GM19099 (cell line): ENCODE results near the gene SHKBP1.

ENCODE experiments used
- POLR2A ChIP-seq: IDR thresholded peaks from 3 replicates; pipeline ENCODE4 v1.6.1; 2011; ENCODE audit warnings: low read depth; ENCODE audit not compliant: insufficient read length; ENCODE audit errors: extremely low read depth

SHKBP1 gene

DNA sequence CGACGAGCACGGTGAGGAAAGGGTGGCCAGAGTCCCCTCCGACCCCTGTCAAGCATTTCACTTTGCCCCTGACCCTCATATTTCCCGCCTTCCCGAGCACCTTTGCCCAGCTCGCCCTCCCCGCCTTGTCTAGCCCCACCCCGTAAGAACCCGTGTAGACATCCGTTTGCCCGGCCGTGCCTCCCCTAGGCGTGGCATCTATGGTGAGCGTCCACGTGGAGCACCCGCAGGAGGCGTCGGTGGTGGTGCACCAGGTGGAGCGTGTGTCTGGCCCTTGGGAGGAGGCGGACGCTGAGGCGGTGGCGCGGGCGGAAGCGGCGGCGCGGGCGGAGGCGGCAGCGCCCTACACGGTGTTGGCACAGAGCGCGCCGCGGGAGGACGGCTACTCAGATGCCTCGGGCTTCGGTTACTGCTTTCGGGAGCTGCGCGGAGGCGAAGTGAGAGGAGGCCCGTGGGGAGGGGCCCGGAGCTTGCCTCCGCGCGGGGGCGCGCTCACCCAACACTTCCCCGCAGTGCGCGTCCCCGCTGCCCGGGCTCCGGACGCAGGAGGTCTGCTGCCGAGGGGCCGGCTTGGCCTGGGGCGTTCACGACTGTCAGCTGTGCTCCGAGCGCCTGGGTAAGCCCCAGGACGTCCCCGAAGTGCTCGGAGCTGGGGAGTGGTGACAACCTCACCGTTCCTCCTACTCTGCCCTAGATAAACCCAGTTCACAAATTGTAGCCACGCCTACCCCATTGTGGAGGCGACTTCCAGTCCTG is 28.7 kb downstream of the SHKBP1 start:
- TF ChIP-seq POLR2A = peak; percentile 32

DNA sequence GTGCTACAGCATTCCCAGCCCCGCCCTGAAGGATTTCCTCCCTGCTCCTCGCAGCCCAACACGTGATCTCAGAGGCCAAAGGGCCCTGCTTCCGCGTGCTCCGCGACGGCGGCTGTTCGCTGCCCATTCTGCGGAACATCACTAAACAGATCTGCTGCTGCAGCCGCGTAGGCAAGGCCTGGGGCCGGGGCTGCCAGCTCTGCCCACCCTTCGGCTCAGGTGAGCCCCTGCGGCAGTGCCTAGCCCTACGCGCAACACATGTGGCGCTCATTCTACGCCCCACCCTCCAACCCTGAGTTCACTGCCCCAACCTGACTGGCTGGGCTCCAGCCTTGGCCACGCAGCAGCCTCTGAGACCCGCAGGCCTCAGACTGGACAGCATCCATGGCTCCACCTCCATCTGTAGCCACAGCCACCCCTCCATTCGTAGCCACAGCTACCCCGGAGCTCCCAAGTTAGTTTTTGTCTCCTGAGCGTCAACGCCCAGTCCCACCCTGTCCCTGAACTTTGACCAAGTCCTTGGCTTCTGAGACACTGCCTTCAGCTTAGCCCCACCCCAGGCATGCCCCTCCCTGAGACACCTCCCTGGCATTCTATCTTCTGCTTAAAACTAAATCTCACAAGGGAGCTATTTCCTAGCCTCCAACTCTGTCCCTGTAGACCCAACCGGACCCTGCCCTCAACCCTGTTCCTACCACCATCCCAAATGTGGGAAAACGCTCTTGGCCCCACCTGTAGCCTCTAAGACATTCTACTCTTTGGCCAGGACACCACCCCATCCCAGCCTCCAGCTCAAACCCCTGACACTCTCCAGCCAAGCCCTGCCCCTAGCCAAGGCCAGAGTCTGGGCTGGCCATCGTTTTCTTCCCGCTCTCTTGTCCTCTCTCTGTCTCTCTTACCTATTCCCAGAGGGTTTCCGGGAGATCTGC is 30.9 kb downstream of the SHKBP1 start:
- TF ChIP-seq POLR2A = no peak

DNA sequence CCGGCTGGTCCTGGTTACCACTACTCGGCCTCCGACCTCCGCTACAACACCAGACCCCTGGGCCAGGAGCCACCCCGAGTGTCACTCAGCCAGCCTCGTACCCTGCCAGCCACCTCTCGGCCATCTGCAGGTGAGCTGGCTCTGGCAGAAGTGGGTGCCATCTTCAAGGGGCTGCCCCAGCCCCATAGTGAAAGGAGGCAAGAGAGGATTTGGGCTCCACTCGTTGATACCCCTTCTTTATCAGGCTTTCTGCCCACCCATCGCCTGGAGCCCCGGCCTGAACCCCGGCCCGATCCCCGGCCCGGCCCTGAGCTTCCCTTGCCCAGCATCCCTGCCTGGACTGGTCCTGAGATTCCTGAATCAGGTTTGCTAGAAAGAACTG is 31.6 kb downstream of the SHKBP1 start:
- TF ChIP-seq POLR2A = no peak

DNA sequence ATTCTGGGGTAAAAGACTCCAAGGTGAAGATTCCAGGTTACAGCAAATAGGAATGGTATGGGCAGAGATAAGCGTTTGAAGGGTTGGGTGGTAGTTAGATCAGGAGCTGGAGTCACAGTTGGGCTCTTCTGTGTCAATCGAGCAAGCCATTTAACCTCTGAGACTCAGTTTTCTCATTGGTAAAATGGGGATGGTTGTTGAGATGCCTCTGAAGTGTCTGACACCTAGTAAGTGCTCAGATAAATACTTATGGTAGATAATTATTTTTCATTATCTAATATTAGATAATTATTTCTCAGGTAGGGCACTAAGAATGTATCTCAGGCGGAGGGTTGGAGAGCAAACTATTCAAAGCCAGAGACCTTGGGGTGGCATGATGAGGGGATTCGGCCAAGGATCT is 32.3 kb downstream of the SHKBP1 start:
- no peak for TF ChIP-seq POLR2A

DNA sequence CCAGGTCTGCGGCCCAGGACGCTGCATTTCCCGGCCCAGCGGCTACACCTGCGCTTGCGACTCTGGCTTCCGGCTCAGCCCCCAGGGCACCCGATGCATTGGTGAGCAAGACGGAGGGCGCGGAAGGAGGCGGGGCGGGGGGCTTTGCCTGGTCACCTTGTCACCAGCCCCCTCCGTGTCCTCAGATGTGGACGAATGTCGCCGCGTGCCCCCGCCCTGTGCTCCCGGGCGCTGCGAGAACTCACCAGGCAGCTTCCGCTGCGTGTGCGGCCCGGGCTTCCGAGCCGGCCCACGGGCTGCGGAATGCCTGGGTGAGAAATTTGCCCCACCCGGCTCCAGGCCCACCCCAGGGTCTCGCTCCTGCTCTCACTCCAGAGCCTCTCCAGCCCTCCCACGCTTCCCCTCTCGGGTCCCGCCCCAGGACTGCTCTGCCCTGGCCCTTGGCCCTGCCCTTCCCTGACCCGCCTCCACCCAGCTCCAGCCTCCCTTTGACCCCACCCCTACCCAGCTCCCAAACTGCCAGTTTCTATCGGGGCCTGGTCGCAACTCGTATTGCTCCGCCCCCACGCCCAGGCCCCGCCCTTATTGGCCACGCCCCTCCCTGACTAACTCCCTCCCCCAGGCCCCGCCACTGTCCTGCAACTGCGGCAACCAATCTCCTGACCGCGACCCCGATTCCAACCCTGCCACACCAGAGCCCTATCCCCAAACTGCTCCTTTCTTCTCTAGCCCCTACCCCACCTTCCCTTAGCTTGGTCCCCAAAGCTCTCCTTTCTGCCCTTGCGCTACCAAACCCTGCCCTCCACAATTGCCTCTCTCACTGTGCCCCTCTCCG is 33.1 kb downstream of the SHKBP1 start:
- peak; percentile 52 for TF ChIP-seq POLR2A

DNA sequence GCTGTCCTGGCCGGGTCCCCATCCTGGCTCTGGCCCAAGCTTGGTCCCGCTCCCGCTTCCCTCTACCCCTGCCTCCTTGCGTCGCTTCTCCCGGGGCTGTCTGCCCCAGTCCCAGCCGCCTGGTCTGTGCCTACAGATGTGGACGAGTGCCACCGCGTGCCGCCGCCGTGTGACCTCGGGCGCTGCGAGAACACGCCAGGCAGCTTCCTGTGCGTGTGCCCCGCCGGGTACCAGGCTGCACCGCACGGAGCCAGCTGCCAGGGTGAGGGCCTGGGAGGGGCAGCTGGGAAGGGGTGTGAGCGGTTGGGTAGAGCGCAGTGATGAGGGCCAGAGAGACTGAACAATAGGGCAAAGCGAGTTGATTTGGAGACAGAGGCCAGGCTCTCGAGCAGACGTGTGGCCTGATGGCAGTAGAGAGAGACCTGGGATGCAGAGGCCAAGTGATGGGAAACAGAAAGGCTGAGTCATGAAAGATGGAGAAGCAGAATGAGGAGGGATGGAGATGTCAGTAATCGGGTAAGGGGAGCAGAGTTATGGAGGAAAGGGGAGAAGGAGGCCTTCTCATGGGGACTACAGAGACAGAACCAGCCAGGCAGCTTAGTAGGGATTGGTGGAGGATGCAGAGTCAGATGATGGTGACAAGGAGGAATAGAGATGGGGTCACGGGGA is 33.9 kb downstream of the SHKBP1 start:
- no peak for TF ChIP-seq POLR2A

DNA sequence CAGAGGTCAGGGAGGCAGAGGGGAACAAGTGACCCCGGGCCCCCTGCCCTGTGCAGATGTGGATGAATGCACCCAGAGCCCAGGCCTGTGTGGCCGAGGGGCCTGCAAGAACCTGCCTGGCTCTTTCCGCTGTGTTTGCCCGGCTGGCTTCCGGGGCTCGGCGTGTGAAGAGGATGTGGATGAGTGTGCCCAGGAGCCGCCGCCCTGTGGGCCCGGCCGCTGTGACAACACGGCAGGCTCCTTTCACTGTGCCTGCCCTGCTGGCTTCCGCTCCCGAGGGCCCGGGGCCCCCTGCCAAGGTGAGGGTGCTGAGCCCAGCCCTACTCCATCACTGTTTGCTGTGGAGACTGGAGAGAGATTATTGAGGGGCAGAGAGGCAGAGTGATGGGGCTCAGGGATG is 34.4 kb downstream of the SHKBP1 start:
- no peak for TF ChIP-seq POLR2A

DNA sequence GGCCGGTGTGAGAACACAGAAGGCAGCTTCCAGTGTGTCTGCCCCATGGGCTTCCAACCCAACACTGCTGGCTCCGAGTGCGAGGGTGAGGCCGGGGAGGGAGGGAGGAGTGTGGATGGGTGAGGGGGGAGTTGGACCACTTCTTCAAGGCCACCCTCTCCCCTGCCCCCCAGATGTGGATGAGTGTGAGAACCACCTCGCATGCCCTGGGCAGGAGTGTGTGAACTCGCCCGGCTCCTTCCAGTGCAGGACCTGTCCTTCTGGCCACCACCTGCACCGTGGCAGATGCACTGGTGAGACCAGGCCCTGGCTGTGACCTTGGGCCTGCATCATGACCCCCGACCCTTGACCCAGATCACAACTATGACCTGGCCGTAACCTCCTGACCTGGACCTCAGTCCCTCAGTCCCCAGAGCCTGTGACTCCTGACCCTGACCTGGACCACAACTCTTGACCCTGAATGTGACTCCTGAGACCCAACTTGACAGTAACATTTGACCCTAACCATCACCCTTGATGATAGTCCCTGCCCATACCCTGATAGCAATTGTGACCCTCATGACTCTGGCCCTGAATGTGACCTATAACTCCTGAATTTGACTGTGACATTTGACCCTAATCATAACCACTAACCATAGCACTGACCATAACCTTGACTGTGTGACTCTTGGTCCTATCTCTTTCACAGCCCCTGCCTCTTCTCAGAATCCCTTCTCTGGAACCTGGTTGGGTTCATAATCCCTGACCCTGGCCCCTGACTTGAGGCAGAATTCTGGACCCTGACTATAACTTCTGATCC is 35.4 kb downstream of the SHKBP1 start:
- no peak for TF ChIP-seq POLR2A

DNA sequence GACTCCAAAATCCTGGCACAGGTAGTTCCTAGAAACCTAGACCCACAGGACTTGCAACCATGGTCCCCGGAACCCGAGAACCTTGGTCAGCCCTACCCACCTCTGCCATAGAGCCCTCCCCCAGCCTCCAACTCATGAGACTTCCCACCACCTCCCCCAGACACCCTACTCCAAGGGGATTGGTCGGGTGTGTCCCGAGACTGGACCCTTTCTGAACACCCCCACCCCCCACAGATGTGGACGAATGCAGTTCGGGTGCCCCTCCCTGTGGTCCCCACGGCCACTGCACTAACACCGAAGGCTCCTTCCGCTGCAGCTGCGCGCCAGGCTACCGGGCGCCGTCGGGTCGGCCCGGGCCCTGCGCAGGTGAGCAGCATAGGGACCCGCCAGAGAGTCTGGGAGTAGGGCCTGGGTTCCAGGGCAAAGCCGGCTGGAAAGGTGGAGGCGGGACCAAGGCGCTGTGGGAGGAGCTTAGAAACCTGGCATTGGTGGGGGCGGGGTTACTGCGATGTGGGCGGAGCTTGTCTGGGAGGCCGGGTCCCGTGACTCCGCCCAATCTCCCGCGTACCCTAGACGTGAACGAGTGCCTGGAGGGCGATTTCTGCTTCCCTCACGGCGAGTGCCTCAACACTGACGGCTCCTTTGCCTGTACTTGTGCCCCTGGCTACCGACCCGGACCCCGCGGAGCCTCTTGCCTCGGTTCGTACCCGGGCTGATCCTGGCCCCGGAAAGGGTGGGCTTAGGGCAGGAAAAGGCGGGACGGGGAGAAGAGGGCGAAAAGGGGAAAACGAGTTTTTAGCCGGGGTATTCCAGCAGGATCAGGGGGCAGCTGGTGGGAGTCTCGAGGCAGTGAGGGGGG is 36.4 kb downstream of the SHKBP1 start:
- TF ChIP-seq POLR2A = peak; percentile 32

DNA sequence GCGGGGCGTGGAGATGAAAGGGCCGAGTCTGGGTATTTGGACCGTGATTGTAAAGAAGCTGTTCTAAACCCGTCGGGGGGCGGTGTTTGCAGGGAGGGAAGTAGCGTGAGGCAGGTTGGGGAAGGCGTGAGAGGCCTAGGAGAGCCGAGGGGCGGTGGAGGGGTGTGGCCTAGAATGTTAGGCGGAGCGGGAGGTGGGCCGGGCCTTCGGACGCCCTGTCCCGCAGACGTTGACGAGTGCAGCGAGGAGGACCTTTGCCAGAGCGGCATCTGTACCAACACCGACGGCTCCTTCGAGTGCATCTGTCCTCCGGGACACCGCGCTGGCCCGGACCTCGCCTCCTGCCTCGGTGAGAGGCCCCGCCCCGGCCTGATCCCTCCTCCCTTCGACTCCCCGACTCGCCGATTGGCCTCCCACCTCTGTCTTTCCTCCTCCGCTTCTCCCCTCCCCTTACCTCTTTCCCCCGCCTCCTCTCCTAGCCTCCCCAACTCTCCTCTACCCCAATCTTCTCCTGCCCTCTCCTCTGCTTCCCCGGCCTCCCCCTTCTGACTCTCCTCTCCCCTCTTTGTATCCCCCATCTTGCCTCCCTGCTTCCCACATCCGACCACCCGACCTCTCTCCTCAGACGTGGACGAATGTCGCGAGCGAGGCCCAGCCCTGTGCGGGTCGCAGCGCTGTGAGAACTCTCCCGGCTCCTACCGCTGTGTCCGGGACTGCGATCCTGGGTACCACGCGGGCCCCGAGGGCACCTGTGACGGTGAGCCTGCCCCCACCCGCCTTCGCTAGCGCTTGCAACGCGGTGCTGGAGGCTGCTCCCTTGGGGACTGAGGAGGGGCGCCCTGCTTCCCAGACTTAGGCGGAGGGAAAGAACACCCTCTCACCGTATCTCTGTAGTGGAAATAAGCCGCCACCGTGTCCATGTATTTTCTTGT is 37.3 kb downstream of the SHKBP1 start:
- peak; percentile 42 for TF ChIP-seq POLR2A

DNA sequence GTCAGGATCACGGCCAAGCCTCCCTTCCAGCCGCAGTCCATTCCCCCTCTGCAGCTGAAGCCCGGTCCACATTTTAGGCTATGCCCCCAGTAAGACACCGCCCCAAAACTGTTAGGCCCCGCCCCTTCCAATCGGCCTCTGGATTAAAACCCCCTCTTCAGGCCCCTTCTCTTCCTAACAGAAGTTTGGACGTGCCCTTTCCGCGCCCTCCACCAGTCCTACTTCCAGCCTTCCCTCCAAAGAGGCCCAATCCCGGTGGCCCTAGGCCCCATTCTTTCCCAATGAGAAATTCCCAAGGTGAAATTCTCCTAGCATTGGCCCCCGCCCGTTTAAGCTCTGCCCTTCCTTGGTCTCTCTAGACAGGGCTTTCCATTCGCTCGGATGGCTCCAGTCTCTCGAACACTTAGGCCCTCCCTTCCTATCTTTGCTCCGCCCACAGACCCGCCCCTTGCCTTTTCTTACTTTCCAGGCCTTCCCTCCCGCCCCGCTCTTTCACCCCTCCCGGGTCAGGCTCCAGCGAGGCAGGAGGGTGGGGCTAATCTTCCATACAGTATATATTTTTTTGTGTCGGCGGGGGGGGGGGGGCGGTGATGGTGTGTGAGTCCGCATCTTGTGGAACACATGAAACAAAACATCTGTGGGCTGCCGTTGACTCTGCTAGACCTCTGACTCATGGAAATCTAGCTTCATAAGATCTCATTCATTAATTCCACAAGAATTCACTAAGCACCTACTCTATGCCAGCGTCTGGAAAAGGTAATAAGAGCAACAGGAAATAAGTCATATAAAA is 38.1 kb downstream of the SHKBP1 start:
- TF ChIP-seq POLR2A = no peak

DNA sequence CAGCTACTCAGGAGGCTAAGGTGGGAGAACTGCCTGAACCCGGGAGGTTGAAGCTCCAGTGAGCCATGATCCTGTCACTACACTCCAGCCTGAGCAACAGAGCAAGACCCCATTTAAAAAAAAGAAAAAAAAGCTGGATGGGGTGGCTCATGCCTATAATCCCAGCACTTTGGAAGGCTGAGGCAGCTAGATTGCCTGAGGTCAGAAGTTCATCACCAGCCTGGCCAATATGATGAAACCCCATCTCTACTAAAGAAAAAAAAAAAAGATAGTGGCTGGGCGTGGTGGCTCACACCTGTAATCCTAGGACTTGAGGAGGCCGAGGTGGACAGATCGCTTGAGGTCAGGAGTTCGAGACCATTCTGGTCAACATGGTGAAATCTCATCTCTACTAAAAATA is 39.5 kb downstream of the SHKBP1 start:
- no peak for TF ChIP-seq POLR2A

DNA sequence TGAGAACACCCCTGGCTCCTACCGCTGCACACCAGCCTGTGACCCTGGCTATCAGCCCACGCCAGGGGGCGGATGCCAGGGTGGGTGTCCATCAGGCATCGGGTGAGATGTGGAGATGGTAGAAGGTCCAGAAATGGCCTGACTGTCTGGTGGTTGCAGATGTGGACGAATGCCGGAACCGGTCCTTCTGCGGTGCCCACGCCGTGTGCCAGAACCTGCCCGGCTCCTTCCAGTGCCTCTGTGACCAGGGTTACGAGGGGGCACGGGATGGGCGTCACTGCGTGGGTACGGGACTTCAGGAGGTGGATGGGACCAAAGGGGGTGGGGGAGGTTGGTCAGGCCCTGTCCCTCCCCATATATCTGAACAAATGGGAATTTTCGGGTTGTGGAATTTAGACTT is 40.3 kb downstream of the SHKBP1 start:
- no peak for TF ChIP-seq POLR2A
